Cardiac muscle cell (in vitro differentiated cells and primary cell): ENCODE data around the gene ADIPOQ. TPM values are rescaled to one million over a fixed set of nuclear protein-coding genes. Genes with fewer than 3 reads are reported as not detected.
"Not testable (repeated sequence)": the region's sequence is repeated elsewhere in the genome, so short reads cannot be mapped to it uniquely, and the experiment has no call there.

Experiments
- DNase-seq, 2 donors: peaks; one replicate each; pipeline versions ENCODE4 v3.0.0 to v3.0.0-alpha.2; 2010 to 2017; ENCODE audit warnings: low read depth in 1 of 2, low spot score in 1 of 2
- H3K27ac ChIP-seq: fragments of 200-600 bp; sonication (generic); 2 replicates; pipeline ENCODE4 v1.5.1; 2016
- H3K27me3 ChIP-seq: fragments of 200-600 bp; sonication (generic); 2 replicates; pipeline ENCODE4 v1.6.0; 2016; ENCODE audit warnings: control low read depth
- H3K36me3 ChIP-seq: fragments of 200-600 bp; sonication (generic); 2 replicates; pipeline ENCODE4 v1.5.1; 2016; ENCODE audit warnings: control low read depth
- H3K4me1 ChIP-seq: fragments of 200-600 bp; sonication (generic); 2 replicates; pipeline ENCODE4 v1.8.1; 2017; ENCODE audit warnings: low read depth, mild to moderate bottlenecking, mixed run types
- H3K4me3 ChIP-seq: fragments of 200-600 bp; sonication (generic); 2 replicates; pipeline ENCODE4 v1.5.1; 2016; ENCODE audit warnings: mild to moderate bottlenecking
- H3K9me3 ChIP-seq: fragments of 200-600 bp; sonication (generic); 2 replicates; pipeline ENCODE4 v1.5.1; 2017; ENCODE audit warnings: low read depth, mild to moderate bottlenecking, control low read depth
- polyA plus RNA-seq: library from polyadenylated mRNA; unstranded; fragments of >200 nt; fragmentation: Nextera tagmentation; extraction: Ambion mirVana; gene quantifications from 2 replicates; pipeline ENCODE4 v1.2.1, GENCODE V29; 2016
- total RNA-seq: library from RNA; depleted of rRNA; stranded (reverse); fragments of >200 nt; gene quantifications from 2 replicates; pipeline ENCODE4 v1.2.3, GENCODE V29; 2016
- TF ChIP-seq, protein P1 (sequence below): IDR thresholded peaks from 2 replicates; pipeline ENCODE4 v1.5.1; 2012; ENCODE audit warnings: low read depth, mild to moderate bottlenecking, low read length

The ADIPOQ gene
- total and polyA plus RNA-seq, 2 experiments from 2014 or later: not detected

DNA sequence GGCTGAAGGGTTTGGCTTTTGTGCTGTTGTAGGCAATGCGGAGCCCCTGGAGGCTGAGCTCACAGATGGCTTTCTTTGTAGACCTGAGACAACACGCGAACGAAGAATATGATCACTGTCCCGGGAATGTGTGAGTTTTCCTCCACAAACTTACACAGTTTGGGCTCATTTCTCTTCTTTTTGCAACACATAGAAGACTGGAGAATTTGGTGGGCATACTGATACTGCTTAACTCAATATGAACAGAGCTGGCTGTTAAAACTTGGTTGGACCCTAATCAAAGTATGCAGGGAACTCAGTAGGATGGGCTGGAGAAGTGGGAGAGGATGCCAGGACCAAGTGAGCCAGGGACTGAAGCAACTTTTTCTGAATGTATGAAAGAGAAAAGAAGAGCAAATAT, 24.0 kb upstream of the ADIPOQ start:
- no peak for DNase-seq
- H3K27me3 ChIP-seq: no peaks in the 10 kb centered on the region
- TF ChIP-seq, protein P1, sequence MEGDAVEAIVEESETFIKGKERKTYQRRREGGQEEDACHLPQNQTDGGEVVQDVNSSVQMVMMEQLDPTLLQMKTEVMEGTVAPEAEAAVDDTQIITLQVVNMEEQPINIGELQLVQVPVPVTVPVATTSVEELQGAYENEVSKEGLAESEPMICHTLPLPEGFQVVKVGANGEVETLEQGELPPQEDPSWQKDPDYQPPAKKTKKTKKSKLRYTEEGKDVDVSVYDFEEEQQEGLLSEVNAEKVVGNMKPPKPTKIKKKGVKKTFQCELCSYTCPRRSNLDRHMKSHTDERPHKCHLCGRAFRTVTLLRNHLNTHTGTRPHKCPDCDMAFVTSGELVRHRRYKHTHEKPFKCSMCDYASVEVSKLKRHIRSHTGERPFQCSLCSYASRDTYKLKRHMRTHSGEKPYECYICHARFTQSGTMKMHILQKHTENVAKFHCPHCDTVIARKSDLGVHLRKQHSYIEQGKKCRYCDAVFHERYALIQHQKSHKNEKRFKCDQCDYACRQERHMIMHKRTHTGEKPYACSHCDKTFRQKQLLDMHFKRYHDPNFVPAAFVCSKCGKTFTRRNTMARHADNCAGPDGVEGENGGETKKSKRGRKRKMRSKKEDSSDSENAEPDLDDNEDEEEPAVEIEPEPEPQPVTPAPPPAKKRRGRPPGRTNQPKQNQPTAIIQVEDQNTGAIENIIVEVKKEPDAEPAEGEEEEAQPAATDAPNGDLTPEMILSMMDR: no peak
- no peak overlapping the region for H3K27ac ChIP-seq
- H3K4me3 ChIP-seq: no peak overlapping the region
- no peaks in the 10 kb centered on the region for H3K4me1 ChIP-seq
- no peaks in the 10 kb centered on the region for H3K9me3 ChIP-seq
- H3K36me3 ChIP-seq: no peaks in the 10 kb centered on the region

DNA sequence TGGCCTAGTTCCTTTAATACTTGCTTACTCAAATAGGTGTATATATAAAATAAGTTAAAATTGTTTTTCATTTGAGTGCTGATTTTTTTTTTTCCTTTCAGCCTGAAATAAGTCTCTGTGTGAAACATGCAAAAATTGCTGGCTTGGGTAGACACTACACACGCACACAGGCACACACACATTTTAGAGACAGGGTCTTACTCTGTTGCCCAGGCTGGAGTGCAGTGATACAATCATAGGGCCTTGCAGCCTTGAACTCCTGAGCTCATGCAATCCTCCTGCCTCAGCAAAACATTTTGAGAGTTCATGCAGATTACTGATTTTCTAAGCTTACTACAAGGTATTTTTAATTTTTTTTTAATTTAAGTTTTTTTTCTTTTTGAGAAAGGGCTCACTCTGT, 23.6 kb upstream of the ADIPOQ start:
- Histone ChIP-seq H3K36me3 (no peaks in the 10 kb centered on the region), H3K4me3 (no peak overlapping the region), H3K27me3 (peaks cover 2% of the 10 kb centered on the region), H3K9me3 (no peaks in the 10 kb centered on the region), H3K4me1 (no peaks in the 10 kb centered on the region), H3K27ac (no peak overlapping the region)
- TF ChIP-seq, protein P1: no peak
- no peak for DNase-seq

DNA sequence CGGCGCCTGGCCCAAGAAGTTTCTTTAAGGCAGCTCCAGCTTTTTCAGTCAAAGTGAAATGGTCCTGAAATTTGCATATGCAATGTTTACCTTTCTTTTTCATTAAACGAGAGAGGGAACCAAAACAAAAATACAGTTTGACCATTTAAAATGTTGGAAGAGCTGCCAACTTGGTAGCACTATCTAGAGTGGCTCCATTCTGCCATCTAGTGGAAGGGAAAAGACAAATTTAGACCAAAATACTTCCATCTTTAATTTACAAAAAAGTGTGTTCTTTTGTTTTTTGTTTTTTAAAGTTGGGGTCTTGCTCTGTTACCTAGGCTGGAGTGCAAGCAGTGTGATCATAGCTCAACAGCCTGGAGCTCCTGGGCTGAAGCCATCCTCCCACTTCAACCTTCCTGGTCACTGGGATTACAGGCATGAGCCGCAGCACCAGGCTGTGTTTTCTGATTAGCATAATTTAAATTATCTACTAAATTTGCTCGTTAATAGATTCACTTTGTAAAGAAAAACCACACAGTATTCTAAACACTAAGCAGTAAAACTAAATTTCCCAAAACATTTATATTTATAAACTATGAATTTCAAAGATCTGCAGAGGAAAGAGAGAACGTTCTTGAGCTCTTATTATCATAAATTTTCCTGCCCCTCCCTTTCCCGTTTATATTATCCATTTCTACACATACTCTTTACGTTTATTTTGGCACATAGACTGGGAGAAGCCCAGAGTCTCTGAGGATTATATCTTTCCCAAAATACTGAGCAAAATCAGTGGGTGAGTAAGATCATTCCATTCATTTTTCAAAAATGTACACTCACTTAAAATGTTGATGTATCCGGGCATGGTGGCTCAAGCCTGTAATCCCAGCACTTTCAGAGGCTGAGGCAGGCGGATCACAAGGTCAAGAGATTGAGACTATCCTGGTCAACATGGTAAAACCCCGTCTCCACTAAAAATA, 20.8 kb upstream of the ADIPOQ start:
- no peak overlapping the region for H3K27ac ChIP-seq
- TF ChIP-seq, protein P1: peak; percentile 72
- H3K9me3 ChIP-seq: no peaks in the 10 kb centered on the region
- H3K27me3 ChIP-seq: peaks cover 28% of the 10 kb centered on the region
- peak; percentile 57 to 80 for DNase-seq
- H3K4me3 ChIP-seq: no peak overlapping the region
- no peaks in the 10 kb centered on the region for H3K36me3 ChIP-seq
- peaks cover 3% of the 10 kb centered on the region for H3K4me1 ChIP-seq

DNA sequence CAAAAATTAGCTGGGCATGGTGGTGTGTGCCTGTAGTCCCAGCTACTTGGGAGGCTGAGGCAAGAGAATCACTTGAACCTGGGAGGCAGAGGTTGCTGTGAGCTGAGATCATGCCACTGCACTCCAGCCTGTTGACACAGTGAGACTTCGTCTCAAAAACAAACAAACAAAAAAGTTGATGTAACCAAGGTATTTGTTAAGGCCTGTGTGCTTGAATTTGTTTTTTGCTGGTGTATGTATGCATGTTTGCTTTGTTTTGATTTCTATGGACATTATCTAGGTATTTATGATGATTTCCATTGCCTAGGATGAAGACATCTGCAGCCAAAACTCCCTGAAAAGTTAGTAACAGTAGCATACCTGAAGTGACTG, 20.1 kb upstream of the ADIPOQ start:
- not testable (repeated sequence) for H3K36me3 ChIP-seq, H3K4me1 ChIP-seq, H3K9me3 ChIP-seq, H3K4me3 ChIP-seq, H3K27ac ChIP-seq
- peak in 1 of 2 donors; percentile 8 for DNase-seq
- H3K27me3 ChIP-seq: peaks cover 33% of the 10 kb centered on the region

DNA sequence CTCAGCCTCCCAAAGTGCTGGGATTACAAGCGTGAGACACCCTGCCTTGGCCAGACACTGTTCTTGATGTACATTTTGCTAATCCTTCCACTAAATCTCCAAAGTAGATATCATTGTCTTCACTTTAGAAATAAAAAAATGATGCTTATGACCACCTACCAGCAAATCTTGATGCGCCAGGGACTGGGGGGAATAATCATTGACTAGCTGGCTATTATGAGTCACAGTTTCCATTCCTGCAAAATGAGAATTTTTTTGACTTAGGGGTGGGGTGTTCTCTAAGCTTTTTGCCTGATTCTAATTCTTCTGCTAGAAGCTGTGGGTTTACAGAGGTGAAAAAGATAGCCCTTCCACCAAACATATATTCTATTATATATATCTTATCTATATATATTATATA, 19.1 kb upstream of the ADIPOQ start:
- Histone ChIP-seq H3K27me3 (peaks cover 42% of the 10 kb centered on the region), H3K4me1 (peaks cover 3% of the 10 kb centered on the region)

More for the DNA sequence above, 19.1 kb upstream of the ADIPOQ start:
- TF ChIP-seq, protein P1: no peak
- Histone ChIP-seq H3K27ac (no peak overlapping the region), H3K9me3 (no peaks in the 10 kb centered on the region), H3K36me3 (no peaks in the 10 kb centered on the region), H3K4me3 (no peak overlapping the region)
- peak in 1 of 2 donors; percentile 22 for DNase-seq
